ENCODE results near the gene TPBGL. TPM values are rescaled to one million over a fixed set of nuclear protein-coding genes. Genes with fewer than 3 reads are reported as not detected.

TPBGL gene
- total and polyA plus RNA-seq, 2 of the 4 experiments (the other 2 are of a cell fraction), result not detected

GRCh38 chr11:75269896-75270295 is 29.3 kb downstream of the TPBGL start:
- Histone ChIP-seq H3K4ac (ENCODE audit: low read depth, low read length) (no peak overlapping the region), H3K79me1 (ENCODE audit: low read depth in 1 of 2, low read length in 2 of 2) (no peaks in the 10 kb centered on the region), H3K4me3 (ENCODE audit: insufficient read depth, low read depth, low read length) (no peak overlapping the region), H2AFZ (replicated peaks; ENCODE audit: low read length, poor library complexity) (no peak overlapping the region), H2BK20ac (ENCODE audit: low read depth, low read length) (no peak overlapping the region), H4K5ac (ENCODE audit: low read depth, low read length) (no peak overlapping the region), H2AK5ac (ENCODE audit: low read depth, low read length) (no peak overlapping the region), H3K9me1 (ENCODE audit: insufficient read depth, low read length) (no peaks in the 10 kb centered on the region; the same call in 1 of the 2 replicates), H3K18ac (ENCODE audit: low read depth, low read length) (no peak overlapping the region), H2AK9ac (replicated peaks; ENCODE audit: low read depth, low read length, poor library complexity) (no peak overlapping the region), H3K4me2 (ENCODE audit: low read depth, low read length) (no peak overlapping the region), H4K20me1 (ENCODE audit: insufficient read depth, low read length) (no peaks in the 10 kb centered on the region; the same call in 1 of the 2 replicates), H2BK5ac (ENCODE audit: low read depth, low read length, poor library complexity, severe bottlenecking) (no peak overlapping the region), H3K36me3 (ENCODE audit: control insufficient read depth, insufficient read depth, low read length) (peaks cover 11% of the 10 kb centered on the region; the same call in 1 of the 2 replicates), H2BK120ac (ENCODE audit: low read depth, low read length) (no peak overlapping the region), H3K27me3 (ENCODE audit: control insufficient read depth, insufficient read depth, low read length) (no peaks in the 10 kb centered on the region; the same call in 1 of the 2 replicates), H3K56ac (ENCODE audit: extremely low read depth, insufficient read depth, low read length) (no peak overlapping the region), H4K91ac (ENCODE audit: insufficient read depth, low read depth, low read length) (no peak overlapping the region), H3K23ac (ENCODE audit: low read depth, low read length) (no peak overlapping the region), H4K8ac (ENCODE audit: low read depth in 2 of 2, low read length in 2 of 2) (no peak overlapping the region), H3K4me1 (ENCODE audit: control insufficient read depth, insufficient read depth, low read length) (no peaks in the 10 kb centered on the region; the same call in 1 of the 2 replicates), H2BK15ac (ENCODE audit: low read depth, low read length) (no peak overlapping the region), H3K14ac (replicated peaks; ENCODE audit: low read depth, low read length) (no peak overlapping the region), H3K27ac (ENCODE audit: insufficient read depth, low read length) (no peak overlapping the region), H3K9me3 (ENCODE audit: control insufficient read depth, insufficient read depth, low read length) (no peaks in the 10 kb centered on the region), H3K9ac (ENCODE audit: low read depth, low read length) (no peak overlapping the region)
- POLR2A ChIA-PET (ENCODE audit: unreplicated experiment), result interaction anchor here (0.7 kb wide), 1 partner anchor 26 kb away, joined by 4 read pairs; no protein-coding TSS in a partner anchor
- 80% methylated on average over 1 of the region's 9 CpGs; no CpG with 5 or more reads in 1 of the 2 experiments for WGBS, 2 experiments (ENCODE audit: extremely low coverage in 2 of 2, insufficient read length in 1 of 2)
- TF ChIP-seq USF2 (IDR thresholded peaks at IDR 0.05; ENCODE audit: low read depth, low read length), result no peak
- no peak for TF ChIP-seq CTCF (conservative IDR thresholded peaks at IDR 0.05; ENCODE audit: low read depth, low read length)
- no peak for TF ChIP-seq RFX5 (IDR thresholded peaks at IDR 0.05; ENCODE audit: low read depth, low read length)
- TF ChIP-seq SMC3 (IDR thresholded peaks at IDR 0.05; ENCODE audit: low read depth, low read length), result no peak
- TF ChIP-seq MXI1 (IDR thresholded peaks at IDR 0.05; ENCODE audit: borderline replicate concordance, low read depth, low read length), result no peak
- no peak for TF ChIP-seq BHLHE40 (IDR thresholded peaks at IDR 0.05; ENCODE audit: low read depth, low read length)
- TF ChIP-seq MAZ (IDR thresholded peaks at IDR 0.05; ENCODE audit: borderline replicate concordance, low read depth, low read length), result no peak
- in situ Hi-C loops (cut with MboI; ENCODE audit: low sequenced_read_pairs), result no loop called here
- no peak for ATAC-seq (ENCODE audit: low read depth)
- no peak for DNase-seq
- BruUV-seq (replicated peaks), result no TSS peak
- intact Hi-C loops (cut with micrococcal nuclease), result no loop called here
- CTCF ChIA-PET, result interaction anchor here (0.6 kb wide), 1 partner anchor 271 kb away, joined by 3 read pairs; no protein-coding TSS in a partner anchor
- dilution Hi-C loops (cut with HindIII; ENCODE audit: low sequenced_read_pairs, unreplicated experiment), result no loop called here

All from IMR-90 (cell line).